SH-SY5Y (cell line): ENCODE measurements around the gene DHX16.
A peak's percentile ranks its signal among the peaks of the same experiment; 100 is the strongest.

Experiments used
- GATA2 ChIP-seq: IDR thresholded peaks from 2 replicates; pipeline ENCODE4 v1.6.1; 2011; ENCODE audit warnings: mild to moderate bottlenecking, low read depth, low read length
- GATA3 ChIP-seq: IDR thresholded peaks from 2 replicates; pipeline ENCODE4 v1.6.1; 2011; ENCODE audit warnings: low read depth, mild to moderate bottlenecking, low read length, moderate library complexity

Gene DHX16

DNA sequence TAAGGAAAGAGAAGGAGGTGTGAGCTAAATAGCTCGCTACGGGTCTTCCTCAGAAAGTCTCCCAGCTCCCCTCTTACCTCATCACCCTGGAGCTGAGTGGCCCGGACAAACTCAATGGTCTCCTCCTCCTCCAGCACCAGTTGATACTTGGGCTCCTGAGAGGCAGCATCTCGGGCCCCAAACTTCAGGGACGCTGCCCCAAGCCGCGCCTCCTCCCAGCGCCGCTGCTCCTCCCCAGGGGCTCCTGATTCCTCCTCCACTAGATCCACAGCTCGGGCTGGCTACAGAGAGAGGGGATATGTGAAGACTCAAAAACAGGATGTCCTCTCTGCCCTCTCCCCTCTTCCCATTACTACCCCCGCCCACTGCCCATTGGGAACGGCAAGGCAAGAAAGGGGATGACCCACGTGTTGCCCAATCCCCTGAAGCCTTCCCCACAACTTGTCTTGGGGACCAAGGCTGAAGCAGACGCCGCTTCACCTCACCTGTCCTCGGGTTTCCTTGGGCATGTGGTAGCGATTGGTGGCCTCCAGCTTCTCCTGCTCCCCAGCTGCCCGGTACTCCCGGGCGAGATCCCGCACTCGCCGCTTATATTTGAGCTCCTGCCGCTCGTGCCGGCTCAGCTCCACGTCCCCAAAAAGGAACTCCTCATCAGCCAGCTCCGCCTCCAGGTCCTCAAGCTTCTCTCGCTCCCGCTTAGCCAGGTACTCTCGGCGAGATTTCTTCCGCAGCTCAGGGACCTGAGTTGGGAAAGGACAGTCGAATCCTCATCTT is 7.6 kb downstream of the DHX16 start:
- no peak for TF ChIP-seq GATA2
- TF ChIP-seq GATA3 = no peak

DNA sequence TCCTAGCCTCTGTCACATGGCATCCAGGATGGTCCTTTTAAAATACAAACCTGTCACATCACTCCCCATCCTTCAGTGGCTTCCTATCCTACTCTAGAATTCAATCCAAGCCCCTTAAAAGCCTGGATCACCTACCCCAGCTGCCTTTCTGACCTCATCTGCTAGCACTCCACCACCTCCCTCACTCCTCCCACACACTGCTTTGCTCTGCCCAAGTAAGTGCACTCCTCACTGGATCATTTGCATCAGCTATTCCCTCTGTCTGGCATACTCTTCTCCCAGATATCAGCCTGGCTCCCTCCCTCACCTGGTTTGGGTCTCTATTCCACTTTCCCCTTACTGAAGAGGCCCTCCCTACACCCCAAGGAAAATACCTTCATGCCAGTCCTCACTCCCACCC is 15.4 kb downstream of the DHX16 start:
- no peak for TF ChIP-seq GATA3

DNA sequence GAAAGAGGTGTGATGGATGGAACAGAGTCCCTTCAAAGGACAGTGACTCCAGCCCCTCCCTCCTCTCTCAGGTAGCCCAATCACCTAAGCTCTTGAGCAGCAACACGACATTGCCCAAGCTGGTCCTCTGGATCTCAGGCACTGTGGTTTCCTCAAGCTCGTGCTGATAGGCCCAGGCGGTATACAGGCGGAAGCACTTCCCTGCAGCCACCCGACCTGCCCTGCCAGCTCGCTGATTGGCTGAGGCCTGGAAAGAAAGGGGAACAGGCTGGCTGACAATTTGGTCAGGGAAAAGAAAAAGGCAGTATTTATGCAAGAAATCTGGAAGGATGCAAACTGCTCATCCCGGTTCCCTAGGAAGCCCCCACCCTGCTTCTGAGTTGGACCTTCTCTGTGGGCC is 16.3 kb downstream of the DHX16 start:
- TF ChIP-seq GATA3 (no peak), GATA2 (no peak)

DNA sequence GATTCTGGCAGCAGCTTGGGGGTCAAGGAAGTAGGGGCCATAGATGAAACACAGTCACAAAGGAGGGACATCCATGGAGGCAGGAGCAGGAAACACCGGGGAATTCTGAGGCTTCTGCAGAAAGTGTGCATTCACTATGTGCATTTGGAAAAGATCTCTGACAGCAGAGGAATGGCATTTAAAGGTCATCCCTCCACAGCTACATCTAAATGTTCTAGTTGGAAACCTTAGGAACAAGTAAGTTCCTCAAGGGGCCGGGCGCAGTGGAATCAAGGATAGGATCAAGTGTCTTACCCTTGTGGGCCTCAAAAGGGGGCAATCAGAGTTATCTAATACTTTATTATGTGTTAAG is 17.1 kb downstream of the DHX16 start:
- no peak for TF ChIP-seq GATA2
- TF ChIP-seq GATA3 = no peak

DNA sequence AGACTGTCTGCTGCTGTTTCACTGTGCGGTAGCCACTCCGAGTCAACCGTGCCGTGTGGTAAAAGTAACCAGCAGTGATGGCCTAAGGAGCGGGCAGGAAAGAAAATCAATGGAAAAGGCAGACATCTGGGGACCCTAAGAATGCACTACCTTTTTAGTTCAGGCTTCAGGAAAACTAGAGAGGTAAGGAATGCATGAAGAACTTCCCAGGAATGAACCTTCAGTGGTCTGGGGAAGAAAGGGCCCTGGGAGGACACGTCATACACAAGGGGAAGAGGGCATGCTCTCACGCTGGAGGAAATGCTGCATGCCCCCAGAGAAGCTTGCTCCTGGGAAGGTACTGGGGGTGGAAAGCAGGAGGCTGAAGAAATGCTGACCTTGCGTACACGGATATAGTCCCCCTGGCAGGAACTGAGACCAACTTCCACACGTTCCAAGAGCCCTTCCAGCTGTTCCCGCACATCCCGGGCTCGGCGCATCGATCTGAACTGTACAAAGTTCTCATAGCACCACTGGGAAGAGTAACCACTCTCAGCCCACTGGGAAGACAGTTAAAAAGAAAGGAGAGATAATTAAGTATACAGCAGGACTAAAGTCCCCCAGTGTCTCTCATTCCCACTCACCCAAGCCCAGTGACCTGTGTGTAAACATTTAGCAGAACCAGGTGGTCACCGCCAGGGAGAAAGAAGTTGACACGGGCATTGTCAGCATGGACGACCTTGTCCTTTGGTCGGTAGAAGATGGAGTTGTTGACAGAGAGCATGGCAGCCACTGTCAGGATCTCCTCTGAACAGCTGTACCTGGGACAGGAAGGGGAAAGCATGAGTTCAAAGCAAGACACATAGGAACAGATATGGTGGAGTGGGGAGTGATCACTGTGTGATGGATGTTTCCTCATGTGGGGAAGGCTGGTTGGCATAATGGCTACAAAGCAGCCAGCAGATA is 17.7 kb downstream of the DHX16 start:
- TF ChIP-seq GATA3 (no peak), GATA2 (no peak)

DNA sequence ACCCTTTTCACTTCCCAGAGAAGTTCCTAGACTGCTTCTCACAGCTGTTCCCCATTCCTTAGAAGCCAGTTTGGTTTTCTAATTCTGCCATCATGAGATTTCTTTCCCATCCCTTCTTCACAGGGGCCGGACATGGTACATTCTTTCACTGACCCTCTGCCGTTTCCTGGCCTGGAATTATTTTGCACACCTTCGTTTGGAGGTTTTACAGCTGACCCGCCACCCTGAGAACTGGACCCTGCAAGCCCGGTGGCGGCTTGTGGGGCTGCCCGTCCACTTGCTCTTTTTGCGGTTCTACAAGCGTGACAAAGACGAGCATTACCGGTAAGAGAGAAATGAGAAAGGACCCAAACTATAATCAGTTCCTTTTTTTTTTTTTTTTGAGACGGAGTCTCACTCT is 21.7 kb downstream of the DHX16 start:
- TF ChIP-seq GATA3 = no peak

DNA sequence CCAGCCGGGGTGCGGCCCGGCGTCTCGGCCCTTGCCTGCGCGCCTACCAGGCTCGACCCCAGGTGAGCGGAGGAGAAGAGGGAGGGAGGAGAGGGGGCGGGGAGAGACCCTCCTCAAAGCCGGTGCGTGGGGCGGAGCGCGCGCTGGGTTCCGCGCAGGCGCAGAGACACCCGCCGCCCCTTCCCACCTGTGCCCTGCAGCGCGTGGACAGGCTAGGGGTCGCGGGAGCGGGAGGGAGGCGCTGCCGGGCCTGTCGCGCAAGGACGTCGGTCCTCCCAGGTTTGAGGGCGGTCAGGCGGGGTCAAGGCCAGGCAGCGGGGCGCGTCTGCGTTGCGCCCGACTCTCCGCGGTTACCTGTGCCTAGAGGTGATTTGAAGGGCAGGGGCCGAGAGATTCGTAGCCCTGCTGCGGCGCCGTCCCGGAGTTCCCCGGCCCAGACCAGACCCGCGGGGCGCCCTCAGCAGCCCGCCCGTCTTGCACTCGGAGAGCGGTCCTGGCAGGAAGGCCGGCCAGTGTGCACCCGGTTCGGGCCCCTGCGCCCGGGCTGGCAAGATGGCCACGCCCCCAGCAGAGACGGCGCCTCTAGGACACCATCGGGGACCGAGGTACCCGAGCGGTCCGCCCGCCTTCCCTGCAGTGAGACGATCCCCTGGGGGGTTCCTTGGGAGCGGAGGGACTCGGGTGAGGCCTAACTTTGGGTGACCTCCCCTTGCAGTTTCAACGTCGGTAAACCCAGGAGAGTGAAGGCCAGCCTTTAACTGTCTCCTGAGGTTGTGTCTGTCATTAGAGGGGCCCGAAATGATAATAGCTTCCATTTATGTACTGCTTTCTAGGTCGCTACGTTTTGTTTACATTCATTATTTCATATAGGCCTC is 25.3 kb downstream of the DHX16 start:
- TF ChIP-seq GATA2 = no peak
- TF ChIP-seq GATA3 = no peak

DNA sequence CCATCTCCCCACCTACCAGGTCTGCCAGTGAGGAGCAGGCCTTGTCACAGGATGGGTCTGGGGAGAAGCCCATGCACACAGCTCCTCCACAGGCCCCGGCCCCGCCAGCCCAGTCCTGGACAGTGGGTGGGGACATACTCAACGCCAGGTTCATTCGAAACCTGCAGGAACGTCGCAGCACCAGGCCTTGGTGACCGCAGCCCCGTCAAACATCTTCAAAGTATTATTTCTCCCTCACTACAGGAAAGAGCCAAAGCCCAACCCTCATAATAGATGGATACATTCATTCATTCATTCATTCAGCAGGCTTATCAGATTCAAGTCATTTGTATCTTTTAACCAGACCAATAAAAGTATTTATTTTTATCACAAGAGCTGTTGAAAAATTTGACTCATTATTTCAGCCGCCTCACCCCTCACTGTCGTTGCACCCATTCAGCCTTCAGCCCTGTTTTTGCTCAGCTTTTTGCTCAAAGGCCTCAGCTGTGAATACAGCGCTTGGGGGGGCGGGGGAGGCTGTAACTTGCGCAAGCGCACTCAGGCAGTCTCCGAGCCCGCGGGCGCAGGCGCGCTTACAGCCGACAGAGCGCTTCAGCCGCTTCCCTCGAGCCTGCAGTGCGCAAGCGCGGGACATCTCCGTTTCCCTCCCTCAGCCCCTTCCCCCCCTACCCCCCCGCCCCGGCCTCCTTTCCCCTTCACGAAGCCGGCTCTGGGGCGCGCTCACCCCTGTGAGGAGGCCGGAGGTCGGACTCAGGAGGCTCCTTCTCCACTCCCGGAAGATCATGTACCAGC is 26.2 kb downstream of the DHX16 start, which contains the start of gene C6orf136:
Gene C6orf136 (plus strand): TSS at position 684 of the 792 bp plus-strand sequence. CDS start 99 bp downstream, at position 783.
- TF ChIP-seq GATA2 (0 out of 2 replicates have a peak, but pooled peaks have one; percentile 20), GATA3 (no peak)

DNA sequence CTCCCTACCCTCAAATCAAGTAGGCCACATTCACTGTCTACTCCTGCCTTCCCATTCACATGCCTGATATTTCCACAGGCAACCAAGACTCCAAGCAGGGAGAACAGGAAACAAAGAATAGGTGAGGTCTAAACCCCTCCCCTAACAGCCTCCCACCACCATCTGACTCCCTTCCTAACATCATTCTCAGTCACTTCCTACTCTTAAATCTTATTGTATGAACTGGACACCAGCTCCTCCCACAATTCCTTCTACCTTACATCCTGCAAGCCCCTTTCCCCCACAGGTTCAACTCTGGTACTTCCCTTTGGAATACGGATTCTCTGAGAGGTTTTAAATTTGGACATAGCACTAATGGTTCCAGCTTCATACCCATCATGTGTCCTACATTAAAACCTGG is 26.8 kb downstream of the DHX16 start:
- TF ChIP-seq GATA3 = no peak
- TF ChIP-seq GATA2 = no peak

DNA sequence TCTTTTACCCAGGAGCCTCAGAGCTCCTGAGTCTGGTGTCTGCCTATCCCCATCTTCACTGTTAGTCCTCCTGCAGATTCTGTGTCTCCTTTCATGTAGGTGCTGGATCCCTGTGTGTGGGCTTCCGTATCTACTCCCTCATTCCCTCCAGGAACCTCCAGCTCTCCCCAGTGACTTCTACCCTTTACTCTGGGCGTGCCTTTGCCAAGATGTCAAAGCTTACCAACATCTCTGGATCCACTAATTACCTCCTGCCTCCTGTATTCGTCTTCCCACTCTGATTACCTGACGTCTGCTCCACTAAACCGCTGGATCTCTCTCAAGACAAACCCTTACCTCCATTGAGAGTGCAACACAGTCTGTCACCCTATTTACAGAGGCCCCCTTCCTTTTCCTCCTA is 28.0 kb downstream of the DHX16 start:
- TF ChIP-seq GATA2 (no peak), GATA3 (no peak)

DNA sequence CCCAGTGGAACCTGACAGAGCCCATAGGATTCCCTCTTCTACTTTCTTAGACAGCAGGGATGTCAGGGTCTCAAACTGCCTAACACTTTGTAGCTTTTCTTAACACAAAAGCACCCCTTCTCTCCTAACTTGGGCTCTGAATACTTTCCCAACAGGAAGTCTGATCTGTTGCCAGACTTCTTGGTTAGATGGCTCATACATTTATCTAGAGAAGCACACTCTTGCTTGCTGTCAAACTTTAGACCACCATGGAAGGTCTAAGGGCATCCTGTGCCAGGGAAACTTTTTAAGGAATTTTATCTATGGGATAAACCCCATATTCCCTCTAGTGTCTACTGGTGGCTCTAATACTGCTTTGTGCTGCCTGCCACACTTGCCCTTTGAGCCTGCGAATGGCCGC is 29.1 kb downstream of the DHX16 start:
- TF ChIP-seq GATA3 (no peak), GATA2 (no peak)

DNA sequence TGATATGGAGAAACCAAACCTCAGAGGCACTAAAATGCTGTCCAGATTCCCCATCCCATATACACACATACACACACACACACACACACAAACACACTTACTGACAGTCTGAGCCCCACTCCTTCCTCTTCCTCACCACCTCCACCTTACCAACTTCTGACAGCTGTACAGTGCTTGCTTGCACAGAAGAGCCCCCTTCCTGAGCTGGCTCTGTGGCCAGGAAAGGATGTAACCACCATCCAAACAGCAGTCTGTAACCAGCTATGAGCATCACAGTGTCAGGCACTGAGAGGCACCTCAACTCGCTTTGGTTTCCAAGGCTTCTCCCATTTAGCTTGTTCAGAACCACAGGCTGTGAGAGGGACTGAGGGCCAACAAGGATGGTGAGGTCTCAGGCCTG is 31.8 kb downstream of the DHX16 start:
- TF ChIP-seq GATA2 (no peak), GATA3 (no peak)

DNA sequence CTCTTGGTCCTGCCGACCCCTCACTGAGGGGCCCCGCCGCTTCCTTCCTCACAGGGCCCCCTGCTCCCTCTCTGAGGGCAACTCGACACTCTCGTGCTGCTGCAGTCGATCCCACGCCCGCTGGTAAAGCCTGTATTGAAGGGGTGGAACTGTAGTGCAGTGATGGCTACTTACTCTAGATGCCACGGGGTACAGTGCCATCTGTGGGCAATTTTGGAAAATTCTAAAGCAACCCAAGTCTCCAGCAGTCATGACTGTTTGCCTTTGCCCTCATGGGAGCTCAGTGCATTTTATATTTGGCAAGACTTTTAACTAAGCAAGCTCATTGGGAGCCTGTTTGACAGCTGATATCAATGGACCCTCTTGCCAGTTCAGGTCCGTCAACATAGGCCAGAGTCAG is 32.3 kb downstream of the DHX16 start:
- TF ChIP-seq GATA2 (no peak), GATA3 (no peak)

DNA sequence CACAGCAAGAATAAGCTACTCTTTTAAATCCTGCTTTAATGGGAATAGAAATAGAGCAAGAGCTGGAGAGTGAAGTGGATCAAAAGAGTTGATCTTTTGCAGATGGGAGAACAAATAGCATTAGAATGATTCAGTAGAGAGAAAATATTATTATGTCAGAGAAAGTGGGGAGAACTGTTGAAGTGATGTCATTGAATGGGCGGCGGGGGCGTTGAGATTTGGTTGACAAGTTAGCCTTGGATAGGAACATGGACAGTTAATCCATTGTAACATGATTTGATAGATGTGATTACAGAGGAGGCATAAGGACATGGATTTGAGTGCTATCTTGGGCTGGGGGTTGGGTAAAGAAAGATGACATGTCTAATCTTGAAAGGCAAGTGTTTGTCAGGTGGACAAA is 37.0 kb downstream of the DHX16 start:
- TF ChIP-seq GATA2 (no peak), GATA3 (no peak)
